HG03196 (cell line): ENCODE data around the gene KIAA1328.

Experiments
- ATAC-seq: cut with Tn5 transposase; IDR thresholded peaks from one replicate; pipeline ENCODE4 v1.9.1; 2021; ENCODE audit not compliant: unreplicated experiment

Gene KIAA1328

DNA sequence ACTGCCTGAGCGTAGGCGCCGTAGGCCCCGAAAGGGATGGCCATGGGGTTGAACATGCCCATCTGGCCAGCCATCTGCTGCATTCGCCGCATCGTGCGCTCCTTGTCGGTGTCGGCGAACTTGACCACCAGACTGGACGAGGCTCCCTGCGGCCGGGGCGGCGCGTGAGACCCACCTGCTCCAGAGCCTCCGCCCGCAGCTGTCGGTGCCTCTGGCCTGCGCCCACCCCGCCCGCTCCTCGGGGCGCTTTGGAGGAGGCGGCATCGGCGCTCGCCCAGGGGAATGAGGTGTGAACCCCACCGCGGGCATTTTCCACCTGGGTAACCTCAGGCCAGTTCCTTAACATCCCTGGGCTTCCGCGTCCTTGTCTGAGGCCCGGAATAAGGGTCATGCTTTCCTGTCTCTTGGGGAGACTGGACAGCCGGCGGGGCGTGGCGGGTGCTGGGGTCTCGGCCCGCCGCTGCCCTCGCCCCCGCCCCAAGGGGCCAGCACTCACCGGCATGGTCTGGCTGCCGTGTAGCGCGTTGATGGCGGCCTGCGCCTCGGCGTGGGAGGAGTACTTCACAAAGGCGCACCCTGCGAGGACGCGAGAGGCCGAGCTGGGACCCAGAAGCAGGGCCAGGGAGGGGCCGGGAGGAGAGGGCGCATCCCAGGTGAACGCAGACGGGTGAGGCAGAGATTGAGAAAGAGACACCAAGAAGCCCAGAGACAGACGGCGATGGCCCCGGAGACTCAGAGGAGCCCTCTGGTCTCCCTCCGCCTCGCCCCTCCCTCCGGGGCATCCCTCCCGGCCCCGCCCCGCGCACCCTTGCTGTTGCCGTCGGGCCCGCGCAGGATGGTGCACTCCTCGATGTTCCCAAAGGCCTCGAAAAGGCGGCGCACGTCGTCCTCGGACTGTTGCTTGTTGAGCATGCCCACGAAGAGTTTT is 445.6 kb downstream of the KIAA1328 start:
- no peak for ATAC-seq

DNA sequence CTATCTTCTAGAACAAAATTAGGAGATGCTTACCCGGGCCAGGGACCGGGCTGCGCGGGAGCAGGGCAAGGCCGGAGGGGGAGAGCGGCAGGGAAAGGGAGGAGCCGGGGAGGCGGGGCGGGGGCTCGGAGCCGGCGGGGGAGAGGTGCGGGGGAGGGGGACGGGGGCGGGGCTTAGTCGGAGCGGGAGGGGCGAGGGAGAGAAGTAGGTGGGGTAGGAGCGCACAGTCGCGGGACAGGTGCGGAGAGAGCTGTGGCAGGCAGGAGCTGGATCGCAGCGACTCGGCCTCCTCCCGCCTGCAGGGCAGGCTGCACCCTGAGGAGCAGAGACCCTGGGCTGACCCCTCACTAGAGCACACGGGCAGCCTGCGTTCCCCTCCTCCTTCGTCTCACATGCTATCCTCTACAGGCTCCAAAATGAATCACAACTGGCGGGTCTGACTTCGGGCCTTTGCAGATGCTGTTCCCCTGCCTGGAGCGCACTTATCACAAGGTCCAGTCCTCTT is 446.4 kb downstream of the KIAA1328 start:
- ATAC-seq, result no peak

DNA sequence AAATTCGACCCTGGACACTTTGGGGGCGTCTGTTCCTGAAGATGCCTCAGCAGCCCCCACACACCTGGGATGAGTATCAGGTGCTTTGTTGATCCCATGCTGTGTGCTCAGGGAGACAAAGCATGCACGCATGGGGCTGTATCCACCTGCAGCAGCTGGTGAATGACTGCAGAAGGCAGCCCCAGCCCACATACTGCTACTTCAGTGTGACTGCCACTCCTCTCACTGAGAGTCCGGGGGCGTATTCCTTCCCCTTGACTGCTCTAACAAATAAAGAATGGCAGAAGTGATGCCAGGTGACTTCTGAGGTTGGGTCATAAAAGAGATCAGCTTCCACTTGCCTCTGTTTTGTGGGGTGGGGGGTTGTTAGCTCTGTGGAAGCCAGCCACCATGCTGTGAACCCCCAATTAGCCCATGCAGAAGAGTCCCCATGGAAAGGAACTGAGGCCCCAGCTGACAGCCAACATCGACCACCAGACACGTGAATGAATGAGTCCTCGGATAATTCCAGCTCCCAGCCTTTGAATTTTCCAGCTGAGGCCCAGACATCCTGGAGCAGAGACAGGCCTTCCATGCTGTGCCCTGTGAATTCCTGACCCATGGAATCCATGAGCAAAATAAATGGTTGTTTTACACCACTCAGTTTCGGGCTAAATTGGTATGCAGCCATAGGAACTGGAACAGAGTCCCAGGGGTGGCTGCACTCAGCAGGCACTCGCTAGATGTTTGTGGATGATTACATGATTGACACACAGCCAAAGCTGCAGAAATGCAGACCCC is 447.4 kb downstream of the KIAA1328 start:
- no peak for ATAC-seq

DNA sequence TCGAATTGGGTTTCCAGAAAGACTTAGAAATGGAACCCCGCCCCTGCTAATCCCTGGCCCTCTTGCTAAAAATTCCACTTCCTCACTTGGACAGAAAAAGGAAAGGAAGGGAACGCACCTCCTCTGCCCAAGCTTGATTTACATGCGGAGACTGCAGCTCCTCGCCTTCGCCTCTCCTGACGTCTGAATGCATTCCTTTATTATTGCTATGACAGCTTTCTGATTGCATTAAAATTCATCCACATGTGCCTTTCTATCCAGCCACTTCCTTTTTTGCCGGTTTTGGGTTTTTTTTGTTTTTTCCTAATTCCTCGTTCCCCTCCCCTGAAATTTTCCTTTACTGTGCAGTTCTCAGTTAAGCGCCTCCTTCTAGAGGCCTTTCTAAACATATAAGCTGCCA is 448.9 kb downstream of the KIAA1328 start:
- ATAC-seq, result no peak
